Heart left ventricle (tissue), 13 donors: Measurements from ENCODE around the gene ENTHD1.

Source experiments
- CTCF ChIP-seq, 12 donors: fragments of 200-600 bp; sonication (generic) in 4 of 12; IDR thresholded peaks; one replicate each; pipeline versions ENCODE4 v1.5.0 to v1.8.0; 2018 to 2022; ENCODE audit warnings: antibody characterized with exemption in 12 of 12, mild to moderate bottlenecking in 5 of 12
- POLR2A ChIP-seq, 2 donors: fragments of 450-650 bp; IDR thresholded peaks; one replicate each; pipeline ENCODE4 v1.6.1; 2017; ENCODE audit warnings: antibody characterized with exemption in 2 of 2, mild to moderate bottlenecking in 2 of 2, moderate library complexity in 2 of 2
- donor health status: ischemic (EF 13 %, LVEDD 7.1; RV severe dilation, severe dysfunction).
- donor health status: DM: no; HTN: yes; CAD: no.
- donor health status: DM: no; HTN: no; CAD: no.
- donor health status: ischemic (EF 25% LVEDD 6.9; RV normal size, moderate dysfunction).
- donor health status: ischemic (EF 25% LVEDD 5.7; RV mildly dilated, moderate dysfunction).
- donor health status: ischemic (EF 35%, LVEDD 5.7; RV mildly dilated, moderate dysfunction).
- donor health status: nonischemic (EF 11% LVEDD 7.7; RV severe dilation, severe dysfunction).
- donor health status: DM: yes; HTN: yes; CAD: no.
- donor health status: PGD.
- donor health status: ischemic (EF 29% LVEDD 5.4; RV normal size, mild dysfunction).
- donor health status: nonischemic (EF 23%, LVEDD 6.1; RV moderate dilation, normal function).

DNA sequence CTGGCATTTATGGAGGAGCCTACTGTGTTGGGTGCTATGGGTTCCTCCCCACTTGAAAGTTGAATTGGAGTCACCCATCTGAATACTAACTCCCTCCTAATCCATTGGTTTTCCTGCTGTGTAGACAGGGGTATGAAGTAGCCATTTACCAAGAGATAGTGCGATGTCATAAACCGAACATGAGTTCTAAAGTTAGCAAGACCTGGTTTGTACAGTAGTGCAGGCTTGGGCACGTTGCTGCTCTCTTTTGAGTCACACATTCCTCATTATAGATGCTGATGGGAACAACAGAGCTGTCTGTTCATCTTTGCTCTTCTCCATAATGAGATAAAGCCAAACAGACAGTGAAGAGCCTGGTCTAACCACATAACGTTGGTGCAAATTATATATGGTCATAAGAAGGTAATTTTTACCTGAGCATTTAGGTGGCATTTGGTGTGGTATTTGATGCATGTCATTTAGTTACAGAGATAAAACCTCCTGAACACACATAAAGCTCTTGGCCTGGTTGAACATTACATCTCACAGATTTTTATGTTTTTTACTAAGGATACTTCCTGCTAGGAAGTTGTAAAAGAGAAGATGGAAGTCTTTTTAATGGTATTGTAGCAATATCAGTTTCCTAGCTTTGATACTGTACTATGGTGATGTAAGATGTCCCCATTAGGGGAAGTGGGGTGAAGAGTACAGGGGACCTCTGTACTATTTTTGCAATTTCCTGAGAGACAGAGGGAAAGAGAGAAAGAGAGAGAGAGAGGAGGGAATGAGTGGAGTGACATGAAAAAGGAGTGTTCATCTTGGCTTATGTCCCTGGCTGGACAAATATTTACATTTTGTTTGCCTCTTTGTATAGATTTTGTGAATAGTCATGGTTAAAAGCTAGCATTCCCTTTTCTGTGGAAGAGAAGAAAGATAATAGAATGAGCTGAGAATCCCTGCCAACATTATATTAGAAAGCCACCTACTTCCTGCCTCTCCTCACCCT, 35.3 kb upstream of the ENTHD1 start:
- TF ChIP-seq CTCF (IDR thresholded peaks at IDR 0.05) (no peak), POLR2A (IDR thresholded peaks at IDR 0.05) (no peak)
